PC-3 (cell line): ENCODE results near the gene SALL3. TPM values are rescaled to one million over a fixed set of nuclear protein-coding genes. Genes with fewer than 3 reads are reported as not detected.

ENCODE experiments used
- ATAC-seq: fragments of 200-7000 bp; cut with Tn5 transposase; 2 replicates; pipeline ENCODE4 v1.9.1; 2020; ENCODE audit warnings: mild to moderate bottlenecking, moderate library complexity
- BruUV-seq: library from RNA; stranded (reverse); fragments of 400-500 nt; replicated peaks from 2 replicates; lab custom pipeline; 2021; lab: Mats Ljungman, UMichigan
- CTCF ChIA-PET: fragments of 300-600 bp; sonication (Branson Sonifier 250); formaldehyde crosslinking; loops from one replicate; lab custom pipeline; 2022; ENCODE audit warnings: antibody characterized with exemption; lab: Charles Lee
- POLR2A ChIA-PET: fragments of 300-600 bp; sonication (Branson Sonifier 250); formaldehyde crosslinking; loops from one replicate; lab custom pipeline; 2022; ENCODE audit warnings: antibody characterized with exemption; ENCODE audit not compliant: unreplicated experiment; lab: Charles Lee
- DNase-seq: peaks from one replicate; pipeline ENCODE4 v3.0.0-alpha.2; 2015
- H2AFZ ChIP-seq: fragments of 300-600 bp; sonication (generic); 2 replicates; pipeline ENCODE4 v1.6.0; 2016; ENCODE audit warnings: antibody characterized with exemption, low read length
- H3F3A ChIP-seq: fragments of 300-600 bp; sonication (generic); one replicate; pipeline ENCODE4 v1.6.0; 2017; ENCODE audit warnings: antibody characterized with exemption, low read length, control low read depth, mild to moderate bottlenecking; ENCODE audit not compliant: unreplicated experiment
- H3K27ac ChIP-seq: fragments of 300-600 bp; sonication (generic); 2 replicates; pipeline ENCODE4 v1.5.1; 2016; ENCODE audit warnings: mild to moderate bottlenecking, low read length
- H3K27me3 ChIP-seq: fragments of 300-600 bp; sonication (generic); 2 replicates; pipeline ENCODE4 v1.6.1; 2016; ENCODE audit warnings: low read length, mixed read lengths
- H3K36me3 ChIP-seq: fragments of 300-600 bp; sonication (generic); 2 replicates; pipeline ENCODE4 v1.6.1; 2016; ENCODE audit warnings: low read depth, mixed run types, low read length, mixed read lengths
- H3K4me1 ChIP-seq: fragments of 300-600 bp; sonication (generic); 2 replicates; pipeline ENCODE4 v1.5.1; 2016; ENCODE audit warnings: low read length; ENCODE audit not compliant: insufficient read depth
- H3K4me2 ChIP-seq: fragments of 300-600 bp; sonication (generic); 2 replicates; pipeline ENCODE4 v1.6.0; 2016; ENCODE audit warnings: low read length
- H3K4me3 ChIP-seq: fragments of 300-600 bp; sonication (generic); 2 replicates; pipeline ENCODE4 v1.5.1; 2016; ENCODE audit warnings: mild to moderate bottlenecking, low read length, mixed read lengths
- H3K79me2 ChIP-seq: fragments of 300-600 bp; sonication (generic); 2 replicates; pipeline ENCODE4 v1.6.1; 2017; ENCODE audit warnings: low read length, mixed read lengths
- H3K9ac ChIP-seq: fragments of 300-600 bp; sonication (generic); 2 replicates; pipeline ENCODE4 v1.6.0; 2016; ENCODE audit warnings: mild to moderate bottlenecking, low read length
- H3K9me2 ChIP-seq: fragments of 300-600 bp; sonication (generic); replicated peaks from 2 replicates; pipeline ENCODE4 v1.6.1; 2016; ENCODE audit warnings: mixed run types, low read length, mixed read lengths
- H3K9me3 ChIP-seq: fragments of 300-600 bp; sonication (generic); 2 replicates; pipeline ENCODE4 v1.6.1; 2016; ENCODE audit warnings: low read length, mixed read lengths
- H4K20me1 ChIP-seq: fragments of 300-600 bp; sonication (generic); 2 replicates; pipeline ENCODE4 v1.6.1; 2016; ENCODE audit warnings: low read length, mixed read lengths
- CTCF ChIP-seq: fragments of 300-600 bp; sonication (generic); conservative IDR thresholded peaks from 2 replicates; pipeline ENCODE4 v1.5.1; 2017; ENCODE audit warnings: antibody characterized with exemption, low read depth, mild to moderate bottlenecking, low read length
- EZH2 ChIP-seq: fragments of 300-600 bp; sonication (generic); IDR thresholded peaks from one replicate; pipeline ENCODE4 v1.6.1; 2017; ENCODE audit warnings: antibody characterized with exemption, mild to moderate bottlenecking, low read length; ENCODE audit not compliant: unreplicated experiment
- EZH2phosphoT487 ChIP-seq: fragments of 300-600 bp; sonication (generic); IDR thresholded peaks from 2 replicates; pipeline ENCODE4 v1.6.1; 2018; ENCODE audit warnings: mild to moderate bottlenecking, antibody characterized with exemption, low read length, borderline replicate concordance
- intact Hi-C: fragments of 100-400 bp; cut with micrococcal nuclease; formaldehyde crosslinking; loops from 2 replicates; pipeline ENCODE4 v1.9.0; 2023
- total RNA-seq: library from RNA; depleted of rRNA; stranded (reverse); fragments of >200 nt; gene quantifications from 2 replicates; pipeline ENCODE4 v1.2.3, GENCODE V29; 2014

Gene SALL3
- total RNA-seq, 1 experiment from 2014 or later, result not detected

DNA sequence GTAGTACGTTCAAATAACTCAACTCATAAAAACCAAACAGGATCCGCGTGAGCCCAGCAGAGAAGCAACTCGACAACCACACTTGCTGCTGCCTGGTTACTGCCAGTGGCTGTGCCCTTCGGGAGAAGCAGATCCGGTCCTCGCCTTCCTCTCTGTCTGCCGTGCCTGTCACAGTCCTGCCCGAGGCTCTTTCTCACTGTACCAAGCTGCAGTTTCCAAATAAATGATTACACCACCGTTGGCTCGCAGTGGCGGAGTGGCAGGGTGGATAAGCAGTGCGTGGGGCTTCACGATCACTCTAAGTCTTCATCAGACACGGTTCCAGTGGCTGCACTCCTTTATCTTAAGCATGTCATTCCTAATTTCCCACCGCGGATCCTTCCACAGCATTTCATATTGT, 26.1 kb upstream of the SALL3 start:
- no peaks in the 10 kb centered on the region for H3F3A ChIP-seq
- CTCF ChIA-PET, result no interaction called here
- no peaks in the 10 kb centered on the region for H3K9me3 ChIP-seq
- BruUV-seq, result no TSS peak
- no peak overlapping the region for H3K4me2 ChIP-seq
- no peaks in the 10 kb centered on the region for H3K9me2 ChIP-seq
- intact Hi-C loops, result no loop called here
- TF ChIP-seq EZH2phosphoT487 (no peak), CTCF (no peak), EZH2 (no peak)
- H3K4me3 ChIP-seq, result no peak overlapping the region
- H2AFZ ChIP-seq, result no peak overlapping the region
- H3K79me2 ChIP-seq, result no peaks in the 10 kb centered on the region
- H3K36me3 ChIP-seq, result no peaks in the 10 kb centered on the region
- POLR2A ChIA-PET, result no interaction called here
- ATAC-seq, result no peak; the same call in 1 of the 2 replicates
- H3K27ac ChIP-seq, result no peak overlapping the region
- no peaks in the 10 kb centered on the region for H4K20me1 ChIP-seq
- peaks cover 47% of the 10 kb centered on the region for H3K27me3 ChIP-seq
- DNase-seq, result no peak
- H3K9ac ChIP-seq, result no peak overlapping the region
- no peaks in the 10 kb centered on the region for H3K4me1 ChIP-seq

DNA sequence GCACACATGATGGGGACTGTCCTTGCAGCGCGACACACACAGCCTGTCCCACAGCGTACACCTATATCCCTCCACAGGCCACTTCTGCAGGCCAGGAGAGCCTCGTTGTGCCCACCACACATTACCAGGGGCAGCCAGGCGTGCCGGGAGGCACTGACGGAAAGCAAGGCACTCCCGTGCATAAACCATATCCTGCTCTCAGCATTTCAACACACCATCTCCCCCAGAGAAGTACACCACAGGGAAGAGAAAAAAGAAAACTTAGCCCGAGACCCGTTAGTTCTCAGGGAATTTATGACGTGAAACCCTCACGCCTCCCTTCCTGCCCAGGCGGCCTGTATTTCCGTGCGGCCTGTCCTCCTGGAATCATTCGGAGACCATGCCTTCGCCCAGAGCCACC, 24.6 kb upstream of the SALL3 start:
- ChIA-PET POLR2A (no interaction called here), CTCF (no interaction called here)
- no peaks in the 10 kb centered on the region for H3K79me2 ChIP-seq
- H3K4me2 ChIP-seq, result no peak overlapping the region
- H3F3A ChIP-seq, result no peaks in the 10 kb centered on the region
- intact Hi-C loops, result no loop called here
- no peak overlapping the region for H3K4me3 ChIP-seq
- ATAC-seq (no peak), DNase-seq (no peak)
- no peaks in the 10 kb centered on the region for H3K36me3 ChIP-seq
- no peak for TF ChIP-seq CTCF
- no peak for TF ChIP-seq EZH2
- no peak for TF ChIP-seq EZH2phosphoT487
- H3K9ac ChIP-seq, result no peak overlapping the region
- H2AFZ ChIP-seq, result no peak overlapping the region
- BruUV-seq, result no TSS peak
- H3K9me3 ChIP-seq, result no peaks in the 10 kb centered on the region
- H4K20me1 ChIP-seq, result no peaks in the 10 kb centered on the region
- no peaks in the 10 kb centered on the region for H3K4me1 ChIP-seq
- no peaks in the 10 kb centered on the region for H3K9me2 ChIP-seq
- H3K27me3 ChIP-seq, result peaks cover 35% of the 10 kb centered on the region
- no peak overlapping the region for H3K27ac ChIP-seq

DNA sequence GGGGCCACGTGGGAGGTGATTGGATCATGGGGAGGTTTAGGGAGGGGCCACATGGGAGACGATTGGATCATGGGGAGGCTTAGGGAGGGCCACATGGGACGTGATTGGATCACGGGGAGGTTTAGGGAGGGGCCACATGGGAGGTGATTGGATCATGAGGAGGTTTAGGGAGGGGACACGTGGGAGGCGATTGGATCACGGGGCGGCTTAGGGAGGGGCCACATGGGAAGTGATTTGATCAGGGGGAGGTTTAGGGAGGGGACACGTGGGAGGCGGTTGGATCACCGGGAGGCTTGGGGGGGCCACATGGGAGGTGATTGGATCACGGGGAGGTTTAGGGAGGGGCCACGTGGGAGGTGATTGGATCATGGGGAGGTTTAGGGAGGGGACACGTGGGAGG, 22.5 kb upstream of the SALL3 start:
- ATAC-seq (no peak), DNase-seq (no peak)
- Histone ChIP-seq H3K27me3 (peaks cover 25% of the 10 kb centered on the region), H3K9ac (no peak overlapping the region), H3K9me2 (no peaks in the 10 kb centered on the region), H3K4me1 (no peaks in the 10 kb centered on the region), H3K79me2 (no peaks in the 10 kb centered on the region), H3K27ac (no peak overlapping the region), H3K36me3 (no peaks in the 10 kb centered on the region), H2AFZ (no peak overlapping the region), H3K4me3 (no peak overlapping the region), H3F3A (no peaks in the 10 kb centered on the region), H4K20me1 (no peaks in the 10 kb centered on the region), H3K4me2 (no peak overlapping the region), H3K9me3 (no peaks in the 10 kb centered on the region)
- ChIA-PET CTCF (no interaction called here), POLR2A (no interaction called here)
- TF ChIP-seq EZH2 (no peak), CTCF (no peak), EZH2phosphoT487 (no peak)
- intact Hi-C loops, result no loop called here
- no TSS peak for BruUV-seq
